HCT116 (cell line): Measurements from ENCODE around the gene LRCH3.

ENCODE experiments used
- CBX3 ChIP-seq: IDR thresholded peaks from 2 replicates; pipeline ENCODE4 v1.6.1; 2012; ENCODE audit warnings: low read depth
- CTCF ChIP-seq, 3 experiments: fragments of 200-600 bp in 1 of 3; sonication (generic) in 1 of 3; IDR thresholded peaks in 2 of 3; conservative IDR thresholded peaks in 1 of 3; 2 replicates each; pipeline ENCODE4 v1.5.1; 2012 to 2017; ENCODE audit warnings: low read depth in 2 of 3, low read length in 2 of 3, antibody characterized with exemption in 1 of 3, borderline replicate concordance in 1 of 3, control low read depth in 1 of 3, mild to moderate bottlenecking in 1 of 3, mixed read lengths in 1 of 3, mixed run types in 1 of 3, moderate library complexity in 1 of 3; ENCODE audit not compliant: insufficient read depth in 1 of 3

GRCh38 chr3:197841789-197842188 lies 50.7 kb downstream of the LRCH3 start:
- no peak for TF ChIP-seq CBX3
- TF ChIP-seq CTCF (IDR thresholded peaks at IDR 0.05 in 2 of 3, conservative IDR thresholded peaks at IDR 0.05 in 1 of 3; ENCODE audit: borderline replicate concordance in 1 of 3, insufficient read depth in 1 of 3, low read depth in 2 of 3, low read length in 2 of 3): no peak
